ENCODE results near the gene MGA. TPM values are rescaled to one million over a fixed set of nuclear protein-coding genes. Genes with fewer than 3 reads are reported as not detected.

Gene MGA
- total RNA-seq, 2 donors from 2014 or later, result 58.5 to 62.6 TPM

DNA sequence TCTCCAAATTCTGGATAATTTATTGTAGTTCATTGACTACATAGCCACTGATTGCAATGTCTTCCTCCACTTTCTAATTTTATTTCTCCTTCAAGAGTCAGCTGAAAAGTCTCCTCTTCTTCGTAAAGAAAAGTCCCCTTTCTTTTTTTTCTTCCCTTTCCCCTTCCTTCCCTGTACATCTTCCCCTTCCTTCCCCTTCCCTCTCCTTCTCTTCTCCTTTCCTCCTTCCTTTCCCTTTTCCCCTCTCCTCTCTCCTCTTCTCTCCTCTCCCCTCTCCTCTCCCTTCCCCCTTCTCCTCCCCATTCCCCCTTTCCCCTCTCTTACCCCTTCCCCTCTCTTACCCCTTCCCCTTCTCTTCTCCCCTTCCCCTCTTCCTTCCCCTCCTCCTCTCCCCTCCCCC, 8.8 kb upstream of the MGA start:
- Histone ChIP-seq H3K9ac (ENCODE audit: extremely low read depth, low read length, poor library complexity, severe bottlenecking) (no peak overlapping the region), H3K9me3 (ENCODE audit: control insufficient read depth, low read length) (peaks cover 16% of the 10 kb centered on the region), H3K4me3 (ENCODE audit: low read length) (no peak overlapping the region), H3K27me3 (ENCODE audit: control insufficient read depth, insufficient read depth, low read length, poor library complexity, severe bottlenecking) (no peaks in the 10 kb centered on the region), H3K36me3 (ENCODE audit: control insufficient read depth, insufficient read depth, low read length) (no peaks in the 10 kb centered on the region), H3K4me1 (ENCODE audit: control insufficient read depth, insufficient read depth, low read length) (no peaks in the 10 kb centered on the region), H3K27ac (ENCODE audit: low read depth, low read length) (no peak overlapping the region)
- TF ChIP-seq, protein P1, sequence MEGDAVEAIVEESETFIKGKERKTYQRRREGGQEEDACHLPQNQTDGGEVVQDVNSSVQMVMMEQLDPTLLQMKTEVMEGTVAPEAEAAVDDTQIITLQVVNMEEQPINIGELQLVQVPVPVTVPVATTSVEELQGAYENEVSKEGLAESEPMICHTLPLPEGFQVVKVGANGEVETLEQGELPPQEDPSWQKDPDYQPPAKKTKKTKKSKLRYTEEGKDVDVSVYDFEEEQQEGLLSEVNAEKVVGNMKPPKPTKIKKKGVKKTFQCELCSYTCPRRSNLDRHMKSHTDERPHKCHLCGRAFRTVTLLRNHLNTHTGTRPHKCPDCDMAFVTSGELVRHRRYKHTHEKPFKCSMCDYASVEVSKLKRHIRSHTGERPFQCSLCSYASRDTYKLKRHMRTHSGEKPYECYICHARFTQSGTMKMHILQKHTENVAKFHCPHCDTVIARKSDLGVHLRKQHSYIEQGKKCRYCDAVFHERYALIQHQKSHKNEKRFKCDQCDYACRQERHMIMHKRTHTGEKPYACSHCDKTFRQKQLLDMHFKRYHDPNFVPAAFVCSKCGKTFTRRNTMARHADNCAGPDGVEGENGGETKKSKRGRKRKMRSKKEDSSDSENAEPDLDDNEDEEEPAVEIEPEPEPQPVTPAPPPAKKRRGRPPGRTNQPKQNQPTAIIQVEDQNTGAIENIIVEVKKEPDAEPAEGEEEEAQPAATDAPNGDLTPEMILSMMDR (conservative IDR thresholded peaks at IDR 0.05), result no peak
- WGBS, 2 experiments (ENCODE audit: insufficient coverage in 1 of 2, insufficient read length in 1 of 2), result 78 to 94% methylated on average over 1 of the region's 1 CpG
- Mint-ChIP-seq H3K36me3 (ENCODE audit: low read depth) (peaks cover 5% of the 10 kb centered on the region), H3K27ac (no peak overlapping the region), H3K4me3 (no peak overlapping the region), H3K9me3 (peaks cover 19% of the 10 kb centered on the region), H3K4me1 (no peaks in the 10 kb centered on the region), H3K27me3 (ENCODE audit: insufficient read depth) (peaks cover 4% of the 10 kb centered on the region)
- DNase-seq, result no peak

DNA sequence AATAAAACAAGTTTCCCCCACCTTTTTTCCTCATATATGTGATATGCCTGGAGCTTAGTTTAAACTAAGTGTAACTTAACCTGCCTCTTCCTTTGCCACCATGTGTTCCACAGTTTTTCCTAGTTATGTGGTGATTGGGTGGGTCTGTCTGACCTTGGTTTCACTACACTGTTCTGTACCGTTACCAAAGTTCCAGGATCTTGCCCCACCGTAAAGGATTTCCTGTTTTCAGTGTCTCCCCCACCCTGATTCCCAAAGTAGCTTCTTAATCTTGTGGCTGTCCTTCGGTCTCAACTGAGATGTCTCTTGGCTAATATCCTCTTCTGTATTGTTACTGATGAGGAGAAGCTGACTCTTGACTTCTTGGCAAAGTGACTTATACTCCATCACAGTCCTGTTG, 6.4 kb upstream of the MGA start:
- WGBS, 2 experiments (ENCODE audit: insufficient coverage in 1 of 2, insufficient read length in 1 of 2), result 94 to 100% methylated on average over 2 to 3 of the region's 3 CpGs
- H3K9me3 Mint-ChIP-seq, result peaks cover 19% of the 10 kb centered on the region

DNA sequence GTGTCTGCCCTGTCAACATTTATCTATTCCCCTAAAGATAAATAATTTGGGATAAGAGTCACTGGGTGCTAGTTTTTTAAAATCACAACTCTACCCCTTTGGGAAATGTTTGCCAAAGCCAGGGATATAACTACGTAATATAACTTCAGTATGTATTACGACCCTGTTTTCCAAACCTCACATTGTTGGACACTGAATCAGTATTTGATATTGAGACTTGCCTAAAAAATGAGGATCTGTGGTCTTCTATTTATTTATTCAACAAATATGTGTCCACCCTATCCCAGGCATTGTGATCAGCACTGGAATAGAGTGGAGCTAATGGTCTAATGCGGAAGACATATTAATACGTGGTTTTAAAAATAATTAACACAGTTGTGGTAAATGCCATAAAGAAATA, 4.5 kb upstream of the MGA start:
- no peaks in the 10 kb centered on the region for H3K36me3 Mint-ChIP-seq (ENCODE audit: low read depth)
- no peak overlapping the region for H3K27ac Mint-ChIP-seq
- no peak overlapping the region for H3K27ac ChIP-seq (ENCODE audit: low read depth, low read length)
- TF ChIP-seq, protein P1 (conservative IDR thresholded peaks at IDR 0.05), result no peak
- no peak overlapping the region for H3K4me3 Mint-ChIP-seq
- peaks cover 38% of the 10 kb centered on the region for H3K27me3 Mint-ChIP-seq (ENCODE audit: insufficient read depth)
- H3K27me3 ChIP-seq (ENCODE audit: control insufficient read depth, insufficient read depth, low read length, poor library complexity, severe bottlenecking), result peaks cover 20% of the 10 kb centered on the region
- no peaks in the 10 kb centered on the region for H3K36me3 ChIP-seq (ENCODE audit: control insufficient read depth, insufficient read depth, low read length)
- peaks cover 6% of the 10 kb centered on the region for H3K9me3 Mint-ChIP-seq
- no peak for DNase-seq
- no peaks in the 10 kb centered on the region for H3K4me1 ChIP-seq (ENCODE audit: control insufficient read depth, insufficient read depth, low read length)
- H3K9me3 ChIP-seq (ENCODE audit: control insufficient read depth, low read length), result peaks cover 6% of the 10 kb centered on the region
- no peak overlapping the region for H3K4me3 ChIP-seq (ENCODE audit: low read length)
- WGBS, 2 experiments (ENCODE audit: insufficient coverage in 1 of 2, insufficient read length in 1 of 2), result 92 to 93% methylated on average over 3 to 4 of the region's 4 CpGs
- no peak overlapping the region for H3K9ac ChIP-seq (ENCODE audit: extremely low read depth, low read length, poor library complexity, severe bottlenecking)
- peaks cover 9% of the 10 kb centered on the region for H3K4me1 Mint-ChIP-seq

More for the DNA sequence above, 6.4 kb upstream of the MGA start:
- H3K27ac ChIP-seq (ENCODE audit: low read depth, low read length), result no peak overlapping the region
- no peak overlapping the region for H3K27ac Mint-ChIP-seq
- TF ChIP-seq, protein P1 (conservative IDR thresholded peaks at IDR 0.05), result no peak
- no peak overlapping the region for H3K4me3 ChIP-seq (ENCODE audit: low read length)
- no peak overlapping the region for H3K4me3 Mint-ChIP-seq
- H3K36me3 Mint-ChIP-seq (ENCODE audit: low read depth), result peaks cover 5% of the 10 kb centered on the region
- no peak overlapping the region for H3K9ac ChIP-seq (ENCODE audit: extremely low read depth, low read length, poor library complexity, severe bottlenecking)
- DNase-seq, result no peak
- no peaks in the 10 kb centered on the region for H3K4me1 ChIP-seq (ENCODE audit: control insufficient read depth, insufficient read depth, low read length)
- H3K27me3 ChIP-seq (ENCODE audit: control insufficient read depth, insufficient read depth, low read length, poor library complexity, severe bottlenecking), result peaks cover 11% of the 10 kb centered on the region
- peaks cover 27% of the 10 kb centered on the region for H3K27me3 Mint-ChIP-seq (ENCODE audit: insufficient read depth)
- H3K36me3 ChIP-seq (ENCODE audit: control insufficient read depth, insufficient read depth, low read length), result no peaks in the 10 kb centered on the region
- H3K9me3 ChIP-seq (ENCODE audit: control insufficient read depth, low read length), result peaks cover 16% of the 10 kb centered on the region
- peaks cover 3% of the 10 kb centered on the region for H3K4me1 Mint-ChIP-seq
